ENCODE results near the gene SRCIN1.
"Not testable (repeated sequence)": the region's sequence is repeated elsewhere in the genome, so short reads cannot be mapped to it uniquely, and the experiment has no call there.

- not testable (repeated sequence) for TF ChIP-seq CTCF (conservative IDR thresholded peaks at IDR 0.05); EZH2 (IDR thresholded peaks at IDR 0.05; ENCODE audit: low read depth)
Observed at GRCh38 chr17:38485681-38486298, 120.0 kb downstream of the SRCIN1 start.

Data from PC-9 (cell line).